Loucy (cell line): Measurements from ENCODE around the gene DPP8.

Experiments used
- H2AFZ ChIP-seq: fragments of 200-600 bp; sonication (generic); 2 replicates; pipeline ENCODE4 v1.6.0; 2016; ENCODE audit warnings: antibody characterized with exemption, mild to moderate bottlenecking, low read length, moderate library complexity
- H3F3A ChIP-seq: fragments of 200-600 bp; 2 replicates; pipeline ENCODE4 v1.6.0; 2016; ENCODE audit warnings: antibody characterized with exemption, low read depth, mild to moderate bottlenecking
- H3K27me3 ChIP-seq: fragments of 200-600 bp; sonication (generic); 2 replicates; pipeline ENCODE4 v1.6.1; 2014; ENCODE audit warnings: low read length, mild to moderate bottlenecking; ENCODE audit not compliant: insufficient read depth, poor library complexity, severe bottlenecking
- H3K36me3 ChIP-seq: fragments of 200-600 bp; sonication (generic); 2 replicates; pipeline ENCODE4 v1.6.1; 2016; ENCODE audit warnings: low read length; ENCODE audit not compliant: insufficient read depth
- H3K4me1 ChIP-seq: fragments of 200-600 bp; sonication (generic); 2 replicates; pipeline ENCODE4 v1.5.1; 2014; ENCODE audit warnings: low read length, mild to moderate bottlenecking; ENCODE audit not compliant: insufficient read depth, poor library complexity, severe bottlenecking
- H3K4me2 ChIP-seq: fragments of 200-600 bp; sonication (generic); 2 replicates; pipeline ENCODE4 v1.6.0; 2014; ENCODE audit warnings: antibody characterized with exemption, low read length, low read depth, mild to moderate bottlenecking; ENCODE audit not compliant: poor library complexity, severe bottlenecking
- H3K4me3 ChIP-seq: fragments of 200-600 bp; sonication (generic); 2 replicates; pipeline ENCODE4 v1.5.1; 2014; ENCODE audit warnings: low read length, mild to moderate bottlenecking, mixed read lengths; ENCODE audit not compliant: poor library complexity, severe bottlenecking
- H3K79me2 ChIP-seq: fragments of 200-600 bp; sonication (generic); 2 replicates; pipeline ENCODE4 v1.6.1; 2014; ENCODE audit warnings: low read length; ENCODE audit not compliant: insufficient read depth
- H3K9ac ChIP-seq: fragments of 200-600 bp; sonication (generic); 2 replicates; pipeline ENCODE4 v1.6.0; 2014; ENCODE audit warnings: mild to moderate bottlenecking, low read depth, low read length, moderate library complexity; ENCODE audit not compliant: poor library complexity, severe bottlenecking
- H3K9me2 ChIP-seq: fragments of 200-600 bp; sonication (generic); replicated peaks from 2 replicates; pipeline ENCODE4 v1.6.1; 2016; ENCODE audit warnings: low read depth, low read length, mixed read lengths
- H3K9me3 ChIP-seq: fragments of 200-600 bp; sonication (generic); 2 replicates; pipeline ENCODE4 v1.6.1; 2014; ENCODE audit warnings: mild to moderate bottlenecking, antibody characterized with exemption, low read length, low read depth; ENCODE audit not compliant: insufficient read depth
- H4K20me1 ChIP-seq: fragments of 200-600 bp; sonication (generic); 2 replicates; pipeline ENCODE4 v1.6.0; 2014; ENCODE audit warnings: antibody characterized with exemption, low read length, mild to moderate bottlenecking; ENCODE audit not compliant: insufficient read depth, poor library complexity, severe bottlenecking
- EZH2phosphoT487 ChIP-seq: fragments of 200-600 bp; IDR thresholded peaks from 2 replicates; pipeline ENCODE4 v1.6.1; 2018; ENCODE audit warnings: antibody characterized with exemption, mild to moderate bottlenecking, moderate library complexity, borderline replicate concordance
- TF ChIP-seq, protein P1 (sequence below): fragments of 200-600 bp; sonication (generic); conservative IDR thresholded peaks from 2 replicates; pipeline ENCODE4 v1.5.1; 2014; ENCODE audit warnings: mild to moderate bottlenecking, antibody characterized with exemption, low read length

DPP8 gene

DNA sequence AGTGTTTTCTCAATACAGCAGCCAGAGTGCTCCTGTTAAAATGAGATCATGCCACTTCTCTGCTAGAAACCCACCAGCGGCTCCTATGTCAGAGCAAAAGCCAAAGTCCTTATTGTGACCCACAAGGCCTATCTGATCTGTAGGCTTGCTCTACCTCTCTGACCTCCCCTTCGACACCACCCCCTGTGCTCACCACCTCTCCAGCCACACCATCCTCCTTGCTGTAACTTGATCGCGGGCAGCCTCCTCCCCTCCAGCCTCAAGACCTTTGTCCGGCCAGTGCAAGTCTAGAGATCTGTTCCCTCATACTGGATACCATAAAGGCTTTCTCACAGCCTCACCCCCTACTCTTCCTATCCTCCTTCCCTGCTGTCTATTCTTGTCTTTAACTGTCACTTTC, 92.8 kb downstream of the DPP8 start:
- no peaks in the 10 kb centered on the region for H3K79me2 ChIP-seq
- H3K9me3 ChIP-seq = no peaks in the 10 kb centered on the region
- no peaks in the 10 kb centered on the region for H3K9me2 ChIP-seq
- H2AFZ ChIP-seq = no peak overlapping the region
- H3K9ac ChIP-seq = no peak overlapping the region
- H4K20me1 ChIP-seq = no peaks in the 10 kb centered on the region
- H3K4me3 ChIP-seq = no peak overlapping the region
- H3F3A ChIP-seq = no peaks in the 10 kb centered on the region
- no peak for TF ChIP-seq EZH2phosphoT487
- TF ChIP-seq, protein P1, sequence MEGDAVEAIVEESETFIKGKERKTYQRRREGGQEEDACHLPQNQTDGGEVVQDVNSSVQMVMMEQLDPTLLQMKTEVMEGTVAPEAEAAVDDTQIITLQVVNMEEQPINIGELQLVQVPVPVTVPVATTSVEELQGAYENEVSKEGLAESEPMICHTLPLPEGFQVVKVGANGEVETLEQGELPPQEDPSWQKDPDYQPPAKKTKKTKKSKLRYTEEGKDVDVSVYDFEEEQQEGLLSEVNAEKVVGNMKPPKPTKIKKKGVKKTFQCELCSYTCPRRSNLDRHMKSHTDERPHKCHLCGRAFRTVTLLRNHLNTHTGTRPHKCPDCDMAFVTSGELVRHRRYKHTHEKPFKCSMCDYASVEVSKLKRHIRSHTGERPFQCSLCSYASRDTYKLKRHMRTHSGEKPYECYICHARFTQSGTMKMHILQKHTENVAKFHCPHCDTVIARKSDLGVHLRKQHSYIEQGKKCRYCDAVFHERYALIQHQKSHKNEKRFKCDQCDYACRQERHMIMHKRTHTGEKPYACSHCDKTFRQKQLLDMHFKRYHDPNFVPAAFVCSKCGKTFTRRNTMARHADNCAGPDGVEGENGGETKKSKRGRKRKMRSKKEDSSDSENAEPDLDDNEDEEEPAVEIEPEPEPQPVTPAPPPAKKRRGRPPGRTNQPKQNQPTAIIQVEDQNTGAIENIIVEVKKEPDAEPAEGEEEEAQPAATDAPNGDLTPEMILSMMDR = no peak
- no peaks in the 10 kb centered on the region for H3K4me1 ChIP-seq
- no peaks in the 10 kb centered on the region for H3K27me3 ChIP-seq
- no peaks in the 10 kb centered on the region for H3K36me3 ChIP-seq
- H3K4me2 ChIP-seq = no peak overlapping the region

DNA sequence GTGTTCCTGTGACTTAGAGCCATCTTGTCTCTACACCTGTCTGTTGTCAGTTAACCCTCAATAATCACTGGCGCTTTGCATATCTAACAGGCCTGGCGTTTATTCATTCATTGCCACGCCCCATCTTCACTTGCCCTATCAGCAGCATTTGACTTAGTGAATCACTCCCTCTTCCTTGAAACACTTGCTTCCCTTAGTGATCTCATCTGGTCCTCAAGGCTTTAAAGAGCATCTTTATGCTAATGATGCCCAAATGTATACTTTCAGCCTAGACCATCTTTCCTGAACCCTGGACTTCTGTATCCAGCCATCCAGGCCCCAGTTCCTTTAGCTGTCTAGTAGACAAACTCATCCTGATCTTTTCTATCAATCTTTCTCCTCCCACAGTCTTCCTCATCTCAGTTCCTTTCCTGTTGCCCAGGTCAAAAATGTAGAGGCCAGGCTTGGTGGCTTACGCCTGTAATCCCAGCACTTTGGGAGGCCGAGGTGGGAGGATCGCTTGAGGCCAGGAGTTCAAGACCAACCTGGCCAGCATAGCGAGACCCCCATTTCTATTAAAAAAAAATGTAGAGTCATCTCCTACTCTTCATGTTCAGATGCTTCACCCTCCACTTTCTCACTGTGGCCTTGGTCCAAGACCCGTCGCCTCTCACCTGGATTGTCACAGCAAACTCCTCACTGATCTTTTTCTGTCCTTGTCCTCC, 93.4 kb downstream of the DPP8 start:
- Histone ChIP-seq H3K9ac (no peak overlapping the region), H3K36me3 (no peaks in the 10 kb centered on the region), H3K4me1 (no peaks in the 10 kb centered on the region), H3K79me2 (no peaks in the 10 kb centered on the region), H3K4me3 (no peak overlapping the region), H3K4me2 (no peak overlapping the region), H3F3A (no peaks in the 10 kb centered on the region), H3K27me3 (no peaks in the 10 kb centered on the region), H3K9me3 (no peaks in the 10 kb centered on the region), H2AFZ (no peak overlapping the region), H3K9me2 (no peaks in the 10 kb centered on the region), H4K20me1 (no peaks in the 10 kb centered on the region)
- TF ChIP-seq, protein P1 = no peak

DNA sequence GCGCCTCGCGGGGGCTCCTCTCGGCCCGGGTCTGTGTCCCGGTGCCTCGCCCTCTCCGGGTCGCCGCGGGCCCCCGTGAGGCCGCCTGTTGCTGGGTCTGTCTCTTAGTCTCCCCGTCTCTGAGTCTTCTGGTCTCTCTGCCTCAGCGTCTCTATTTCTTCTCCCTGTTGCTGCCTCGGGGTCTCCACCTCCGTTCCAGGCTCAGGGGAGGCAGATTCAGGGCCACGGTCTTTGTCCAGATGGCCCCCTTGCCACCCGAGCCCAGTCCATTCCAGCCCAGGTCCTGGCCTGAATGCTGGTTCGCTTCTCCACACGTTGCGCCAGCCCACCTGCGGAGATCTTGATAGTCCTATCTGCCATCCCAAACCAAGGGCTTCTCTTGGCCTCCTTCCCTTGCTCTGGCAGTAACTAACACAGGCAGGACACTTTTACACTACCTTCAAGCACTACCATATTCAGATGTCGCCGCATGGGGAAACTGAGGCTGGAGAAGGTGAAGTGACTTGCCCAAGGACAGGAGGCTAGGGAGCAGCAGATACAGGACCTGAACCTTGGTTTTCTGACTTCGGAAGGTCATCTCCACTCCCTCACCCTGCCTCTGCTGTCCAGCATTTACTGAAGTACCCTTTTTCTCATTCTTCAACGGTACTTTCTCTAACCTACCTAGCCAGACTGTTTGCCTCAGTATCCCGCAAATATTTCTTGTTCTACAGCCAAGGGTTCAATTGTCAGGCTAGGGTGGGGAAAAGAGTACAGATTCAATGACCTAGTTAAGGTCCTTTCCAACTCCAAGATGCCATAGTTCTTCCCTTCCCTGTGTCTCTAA, 94.1 kb downstream of the DPP8 start:
- H3K79me2 ChIP-seq = no peaks in the 10 kb centered on the region
- no peaks in the 10 kb centered on the region for H3K36me3 ChIP-seq
- no peak overlapping the region for H3K9ac ChIP-seq
- H3K9me2 ChIP-seq = no peaks in the 10 kb centered on the region
- no peaks in the 10 kb centered on the region for H3K27me3 ChIP-seq
- no peaks in the 10 kb centered on the region for H3K9me3 ChIP-seq
- no peak overlapping the region for H3K4me2 ChIP-seq
- H3K4me3 ChIP-seq = no peak overlapping the region
- no peaks in the 10 kb centered on the region for H3K4me1 ChIP-seq
- TF ChIP-seq, protein P1 = no peak
- TF ChIP-seq EZH2phosphoT487 = no peak
- no peak overlapping the region for H2AFZ ChIP-seq
- H4K20me1 ChIP-seq = no peaks in the 10 kb centered on the region
- H3F3A ChIP-seq = no peaks in the 10 kb centered on the region
